H9 (cell line): ENCODE results near the gene FAM216A. TPM values are rescaled to one million over a fixed set of nuclear protein-coding genes. Genes with fewer than 3 reads are reported as not detected.

Experiments
- DNase-seq: peaks from one replicate; pipeline ENCODE4 v3.0.0-alpha.2; 2017
- H2AFZ ChIP-seq: one replicate; pipeline ENCODE4 v1.6.1; 2013; ENCODE audit warnings: mild to moderate bottlenecking, low read length, control low read depth, moderate library complexity
- H2AK5ac ChIP-seq: 2 replicates; pipeline ENCODE4 v1.6.1; 2013; ENCODE audit warnings: low read length, control low read depth, mixed read lengths; ENCODE audit not compliant: insufficient read length
- H2BK120ac ChIP-seq: one replicate; pipeline ENCODE4 v1.6.1; 2013; ENCODE audit warnings: low read depth, mild to moderate bottlenecking, low read length, control low read depth, inconsistent platforms; ENCODE audit not compliant: poor library complexity, severe bottlenecking
- H2BK12ac ChIP-seq: 2 replicates; pipeline ENCODE4 v1.6.1; 2013; ENCODE audit warnings: low read length, control low read depth, mixed read lengths, low read depth; ENCODE audit not compliant: insufficient read length
- H2BK15ac ChIP-seq: 2 replicates; pipeline ENCODE4 v1.6.1; 2013; ENCODE audit warnings: low read depth, low read length, control low read depth
- H2BK20ac ChIP-seq: one replicate; pipeline ENCODE4 v1.6.1; 2013; ENCODE audit warnings: low read depth, mild to moderate bottlenecking, low read length, control low read depth, inconsistent platforms; ENCODE audit not compliant: poor library complexity, severe bottlenecking
- H2BK5ac ChIP-seq: 2 replicates; pipeline ENCODE4 v1.6.1; 2013; ENCODE audit warnings: low read length, control low read depth, mixed read lengths; ENCODE audit not compliant: insufficient read length
- H3K14ac ChIP-seq: 2 replicates; pipeline ENCODE4 v1.6.1; 2013; ENCODE audit warnings: low read length, control low read depth; ENCODE audit not compliant: insufficient read depth
- H3K18ac ChIP-seq: 2 replicates; pipeline ENCODE4 v1.6.1; 2013; ENCODE audit warnings: low read depth, mild to moderate bottlenecking, mixed read lengths, low read length, control low read depth; ENCODE audit not compliant: insufficient read length
- H3K23ac ChIP-seq: 2 replicates; pipeline ENCODE4 v1.6.1; 2013; ENCODE audit warnings: low read length, control low read depth, mixed read lengths, low read depth; ENCODE audit not compliant: insufficient read length
- H3K23me2 ChIP-seq: 2 replicates; pipeline ENCODE4 v1.6.1; 2013; ENCODE audit warnings: low read depth, mild to moderate bottlenecking, mixed read lengths, low read length, control low read depth; ENCODE audit not compliant: insufficient read length, poor library complexity, severe bottlenecking
- H3K27ac ChIP-seq: 2 replicates; pipeline ENCODE4 v1.5.1; 2013; ENCODE audit warnings: low read length, control low read depth, mixed read lengths, low read depth; ENCODE audit not compliant: insufficient read length
- H3K27me3 ChIP-seq: 2 replicates; pipeline ENCODE4 v1.6.1; 2013; ENCODE audit warnings: low read length, control low read depth, inconsistent platforms; ENCODE audit not compliant: insufficient read depth
- H3K4ac ChIP-seq: 2 replicates; pipeline ENCODE4 v1.6.1; 2013; ENCODE audit warnings: low read depth, mild to moderate bottlenecking, control low read depth, inconsistent platforms, low read length, moderate library complexity
- H3K4me1 ChIP-seq: 2 replicates; pipeline ENCODE4 v1.6.1; 2013; ENCODE audit warnings: low read length, control low read depth, inconsistent platforms; ENCODE audit not compliant: insufficient read depth
- H3K4me2 ChIP-seq: 2 replicates; pipeline ENCODE4 v1.6.1; 2013; ENCODE audit warnings: low read length, control low read depth, mixed read lengths; ENCODE audit not compliant: insufficient read length, insufficient read depth
- H3K56ac ChIP-seq: 2 replicates; pipeline ENCODE4 v1.6.1; 2013; ENCODE audit warnings: low read depth, mild to moderate bottlenecking, mixed read lengths, low read length, control low read depth; ENCODE audit not compliant: insufficient read length
- H3K79me1 ChIP-seq: 2 replicates; pipeline ENCODE4 v1.6.1; 2013; ENCODE audit warnings: low read depth, mild to moderate bottlenecking, moderate library complexity, low read length, control low read depth, inconsistent platforms; ENCODE audit not compliant: insufficient read depth, poor library complexity, severe bottlenecking
- H3K79me2 ChIP-seq: 2 replicates; pipeline ENCODE4 v1.6.1; 2013; ENCODE audit warnings: low read length, control low read depth, inconsistent platforms; ENCODE audit not compliant: insufficient read depth
- H3K9ac ChIP-seq: 2 replicates; pipeline ENCODE4 v1.6.1; 2013; ENCODE audit warnings: low read length, control low read depth, mixed read lengths; ENCODE audit not compliant: insufficient read length; ENCODE audit errors: extremely low read depth
- H3K9me3 ChIP-seq: one replicate; pipeline ENCODE4 v1.6.1; 2013; ENCODE audit warnings: low read depth, low read length, inconsistent platforms; ENCODE audit not compliant: control insufficient read depth
- H3T11ph ChIP-seq: one replicate; pipeline ENCODE4 v1.6.1; 2013; ENCODE audit warnings: mild to moderate bottlenecking, low read length, control low read depth, inconsistent platforms
- H4K20me1 ChIP-seq: one replicate; pipeline ENCODE4 v1.6.1; 2013; ENCODE audit not compliant: control insufficient read depth, insufficient read length, insufficient read depth
- H4K5ac ChIP-seq: 2 replicates; pipeline ENCODE4 v1.6.1; 2013; ENCODE audit warnings: low read depth, mild to moderate bottlenecking, mixed read lengths, low read length, control low read depth; ENCODE audit not compliant: insufficient read length
- H4K8ac ChIP-seq: replicated peaks from 2 replicates; pipeline ENCODE4 v1.6.1; 2013; ENCODE audit warnings: low read length, control low read depth, mixed read lengths, low read depth; ENCODE audit not compliant: insufficient read length
- H4K91ac ChIP-seq: 2 replicates; pipeline ENCODE4 v1.6.1; 2013; ENCODE audit warnings: low read depth, mild to moderate bottlenecking, moderate library complexity, mixed read lengths, low read length, control low read depth; ENCODE audit not compliant: insufficient read length
- H3K27ac Mint-ChIP-seq, 3 experiments: 2 replicates in 2 of 3; 3 replicates in 1 of 3; pipeline ENCODE4 v1.8.0; 2020 to 2021; ENCODE audit warnings: mixed read lengths in 3 of 3, mild to moderate bottlenecking in 1 of 3, moderate library complexity in 1 of 3
- H3K27me3 Mint-ChIP-seq: 2 replicates; pipeline ENCODE4 v1.8.0; 2021; ENCODE audit warnings: low read depth, mild to moderate bottlenecking, moderate library complexity, mixed read lengths
- H3K36me3 Mint-ChIP-seq, 3 experiments: 2 replicates in 2 of 3; 3 replicates in 1 of 3; pipeline ENCODE4 v1.8.0; 2020 to 2021; ENCODE audit warnings: low read depth in 3 of 3, mixed read lengths in 3 of 3; ENCODE audit not compliant: insufficient read depth in 1 of 3
- H3K4me1 Mint-ChIP-seq, 2 experiments: 2 replicates each; pipeline ENCODE4 v1.8.0; 2020; ENCODE audit warnings: mixed read lengths in 2 of 2
- H3K4me3 Mint-ChIP-seq, 2 experiments: 2 replicates in 1 of 2; 3 replicates in 1 of 2; pipeline ENCODE4 v1.8.0; 2020 to 2021; ENCODE audit warnings: mild to moderate bottlenecking in 2 of 2, mixed read lengths in 2 of 2, moderate library complexity in 1 of 2
- H3K9me3 Mint-ChIP-seq, 2 experiments: 2 replicates in 1 of 2; 3 replicates in 1 of 2; pipeline ENCODE4 v1.8.0; 2020; ENCODE audit warnings: mild to moderate bottlenecking in 2 of 2, mixed read lengths in 2 of 2, moderate library complexity in 1 of 2
- CTCF ChIP-seq: fragments of 200-600 bp; sonication (generic); conservative IDR thresholded peaks from 3 replicates; pipeline ENCODE4 v1.8.0; 2021; ENCODE audit warnings: antibody characterized with exemption, mild to moderate bottlenecking
- WGBS: extraction: QIAGEN DNeasy Blood & Tissue Kit; methylation state at CpG from one replicate; pipeline ENCODE4 v1.1.7; 2013; ENCODE audit warnings: missing lambda C conversion rate, low lambda C conversion rate, mixed read lengths; ENCODE audit not compliant: insufficient read length; ENCODE audit errors: extremely low coverage; 5-methylcytosine and 5-hydroxymethylcytosine counted together
- total RNA-seq: library from RNA; stranded (reverse); gene quantifications from 2 replicates; pipeline ENCODE4 v1.2.1, GENCODE V29; 2021

Gene FAM216A
- total RNA-seq, 1 experiment from 2014 or later, result 18.1 TPM

GRCh38 chr12:110501752-110502738 is 33.4 kb downstream of the FAM216A start, which contains the start of the genes RAD9B and VPS29:
TSS of gene RAD9B (plus strand) at chr12:110502331. CDS start at chr12:110502338, 7 bp downstream.
TSS of gene VPS29 (minus strand) at chr12:110502111. CDS start at chr12:110502051, 60 bp downstream.
- Histone ChIP-seq H2BK20ac (no peak within 1 kb of the TSS), H2BK5ac (no peak within 1 kb of the TSS), H3K4me1 (no peaks in the 10 kb centered on the region), H3K79me1 (no peaks in the 10 kb centered on the region), H3K23me2 (no peaks in the 10 kb centered on the region), H3K4ac (no peak within 1 kb of the TSS), H4K20me1 (no peaks in the 10 kb centered on the region), H3K14ac (peak within 1 kb of the TSS; percentile 70; the same call in 1 of the 2 replicates), H3K56ac (no peak within 1 kb of the TSS), H3K27me3 (peaks cover 5% of the 10 kb centered on the region; the same call in 1 of the 2 replicates), H4K5ac (peak within 1 kb of the TSS; percentile 6), H3K79me2 (no peaks in the 10 kb centered on the region), H2BK12ac (no peak within 1 kb of the TSS), H3K9ac (peak within 1 kb of the TSS; percentile 65), H3K4me2 (peak within 1 kb of the TSS; percentile 60), H2BK120ac (no peak within 1 kb of the TSS), H2AFZ (no peak within 1 kb of the TSS), H3T11ph (no peak within 1 kb of the TSS), H3K27ac (no peak within 1 kb of the TSS), H4K91ac (no peak within 1 kb of the TSS), H3K9me3 (no peaks in the 10 kb centered on the region), H2AK5ac (no peak within 1 kb of the TSS), H3K23ac (no peak within 1 kb of the TSS), H2BK15ac (no peak within 1 kb of the TSS), H3K18ac (peak within 1 kb of the TSS; percentile 67), H4K8ac (no peak within 1 kb of the TSS)
- DNase-seq, result peak; percentile 99
- Mint-ChIP-seq H3K27me3 (peaks cover 17% of the 10 kb centered on the region), H3K4me3 (peak within 1 kb of the TSS; percentile 99), H3K4me1 (peaks cover 4 to 5% of the 10 kb centered on the region in 2 experiments; a peak in 3 of 4 replicates), H3K36me3 (peaks cover 8 to 10% (median 10%) of the 10 kb centered on the region in 3 experiments), H3K9me3 (peaks cover 10 to 11% of the 10 kb centered on the region in 2 experiments), H3K27ac (peak within 1 kb of the TSS in 2 of 3 experiments; percentile 91 to 97; a peak in 6 of 7 replicates)
- WGBS, result no CpG with 5 or more reads among the region's 61 CpGs
- TF ChIP-seq CTCF, result no peak
